ENCODE data around the gene ECT2. TPM values are rescaled to one million over a fixed set of nuclear protein-coding genes. Genes with fewer than 3 reads are reported as not detected.

ECT2 gene
- polyA plus RNA-seq, 1 of the 3 experiments (the other 2 are of a cell fraction), result 8.6 TPM

GRCh38 chr3:172816281-172816680 is 65.8 kb downstream of the ECT2 start:
- no peak overlapping the region for H3K4me3 ChIP-seq (ENCODE audit: low read depth in 2 of 2, low read length in 1 of 2)
- H2AFZ ChIP-seq (ENCODE audit: low read depth), result no peak overlapping the region
- H3K9ac ChIP-seq, result no peak overlapping the region
- no peaks in the 10 kb centered on the region; a peak in 1 of 4 replicates for H3K4me1 ChIP-seq (ENCODE audit: control insufficient read depth in 1 of 2, insufficient read depth in 2 of 2, low read depth in 1 of 2, low read length in 1 of 2)
- DNase-seq, result no peak
- peaks cover 57% of the 10 kb centered on the region in 2 experiments for H3K36me3 ChIP-seq (replicated peaks in 1 of 2; ENCODE audit: control insufficient read depth in 1 of 2, insufficient read depth in 2 of 2, low read length in 1 of 2)
- H3K9me3 ChIP-seq, result 0 out of 2 replicates have a peak, but pooled peaks cover under 1% of the 10 kb centered on the region
- H3F3A ChIP-seq (replicated peaks; ENCODE audit: insufficient read depth), result peaks cover 5% of the 10 kb centered on the region
- H4K20me1 ChIP-seq (ENCODE audit: insufficient read depth), result no peaks in the 10 kb centered on the region
- no peaks in the 10 kb centered on the region for H3K27me3 ChIP-seq (ENCODE audit: insufficient read depth)
- no peaks in the 10 kb centered on the region; the same call in 1 of the 2 replicates for H3K9me2 ChIP-seq
- ChIA-PET POLR2A (no interaction called here), CTCF (no interaction called here)
- no peak overlapping the region for H3K4me2 ChIP-seq
- H3K79me2 ChIP-seq (ENCODE audit: insufficient read depth), result no peaks in the 10 kb centered on the region
- no peak overlapping the region for H3K27ac ChIP-seq (ENCODE audit: low read depth in 2 of 2, low read length in 1 of 2)
- no peak for TF ChIP-seq REST (IDR thresholded peaks at IDR 0.05; ENCODE audit: low read depth, low read length)
- TF ChIP-seq POLR2AphosphoS5 (IDR thresholded peaks at IDR 0.05; ENCODE audit: low read depth, low read length), result no peak
- no peak for TF ChIP-seq YY1 (IDR thresholded peaks at IDR 0.05; ENCODE audit: low read depth)
- no peak for TF ChIP-seq GATA2 (CRISPR knock-in tag; IDR thresholded peaks at IDR 0.05)
- TF ChIP-seq ZBTB33 (IDR thresholded peaks at IDR 0.05; ENCODE audit: borderline replicate concordance, low read depth), result no peak
- no peak for TF ChIP-seq CHD2 (IDR thresholded peaks at IDR 0.05; ENCODE audit: low read length, partially characterized antibody)
- TF ChIP-seq NRF1 (IDR thresholded peaks at IDR 0.05; ENCODE audit: low read depth, low read length), result no peak

- POLR2A ChIA-PET, result no interaction called here
- Histone ChIP-seq H4K20me1 (ENCODE audit: insufficient read depth) (no peaks in the 10 kb centered on the region), H3K36me3 (replicated peaks in 1 of 2; ENCODE audit: control insufficient read depth in 1 of 2, insufficient read depth in 2 of 2, low read length in 1 of 2) (peaks cover 58 to 60% of the 10 kb centered on the region in 2 experiments), H3K9me3 (0 out of 2 replicates have a peak, but pooled peaks cover 8% of the 10 kb centered on the region), H3K9me2 (no peaks in the 10 kb centered on the region; the same call in 1 of the 2 replicates), H3F3A (replicated peaks; ENCODE audit: insufficient read depth) (no peaks in the 10 kb centered on the region), H3K4me3 (ENCODE audit: low read depth in 2 of 2, low read length in 1 of 2) (no peak overlapping the region), H3K4me2 (no peak overlapping the region), H3K27ac (ENCODE audit: low read depth in 2 of 2, low read length in 1 of 2) (no peak overlapping the region), H3K4me1 (ENCODE audit: control insufficient read depth in 1 of 2, insufficient read depth in 2 of 2, low read depth in 1 of 2, low read length in 1 of 2) (no peaks in the 10 kb centered on the region), H3K79me2 (ENCODE audit: insufficient read depth) (no peaks in the 10 kb centered on the region), H2AFZ (ENCODE audit: low read depth) (no peak overlapping the region), H3K27me3 (ENCODE audit: insufficient read depth) (no peaks in the 10 kb centered on the region), H3K9ac (no peak overlapping the region)
- CTCF ChIA-PET, result no interaction called here
- DNase-seq, result no peak
- 97% methylated on average over 2 of the region's 2 CpGs for WGBS (ENCODE audit: low lambda C conversion rate)
- TF ChIP-seq GATA2 (CRISPR knock-in tag; IDR thresholded peaks at IDR 0.05), result no peak
- TF ChIP-seq RCOR1 (IDR thresholded peaks at IDR 0.05; ENCODE audit: low read length), result no peak
- no peak for TF ChIP-seq CTCF (IDR thresholded peaks at IDR 0.05)
- TF ChIP-seq SIN3A (IDR thresholded peaks at IDR 0.05; ENCODE audit: borderline replicate concordance, low read depth, low read length), result no peak
- no peak for TF ChIP-seq EP300 (IDR thresholded peaks at IDR 0.05; ENCODE audit: borderline replicate concordance in 1 of 2, low read depth in 1 of 2, low read length in 1 of 2)
- TF ChIP-seq CHD2 (IDR thresholded peaks at IDR 0.05; ENCODE audit: low read length, partially characterized antibody), result no peak
- TF ChIP-seq RAD21 (IDR thresholded peaks at IDR 0.05; ENCODE audit: low read length), result no peak
- TF ChIP-seq MXI1 (IDR thresholded peaks at IDR 0.05; ENCODE audit: low read depth, low read length), result no peak
- TF ChIP-seq RFX5 (IDR thresholded peaks at IDR 0.05; ENCODE audit: low read length), result no peak
- no peak for TF ChIP-seq EZH2phosphoT487 (IDR thresholded peaks at IDR 0.05; ENCODE audit: borderline replicate concordance, low read depth)
- no peak for TF ChIP-seq TCF12 (IDR thresholded peaks at IDR 0.05)
- no peak for TF ChIP-seq USF1 (IDR thresholded peaks at IDR 0.05; ENCODE audit: borderline replicate concordance, low read depth)
Observed at GRCh38 chr3:172816968-172817367, 66.4 kb downstream of the ECT2 start.
